GM12878 (cell line): ENCODE measurements around the gene PAM.

ENCODE experiments used
- CTCF ChIP-seq, 3 experiments: IDR thresholded peaks in 2 of 3; conservative IDR thresholded peaks in 1 of 3; 2 replicates each; pipeline ENCODE4 v1.5.1; 2011; ENCODE audit warnings: low read depth in 3 of 3, low read length in 3 of 3, mild to moderate bottlenecking in 3 of 3, control low read depth in 2 of 3, moderate library complexity in 2 of 3, inconsistent platforms in 1 of 3, mixed read lengths in 1 of 3; ENCODE audit not compliant: control insufficient read depth in 2 of 3, insufficient read depth in 1 of 3; ENCODE audit errors: extremely low read depth in 1 of 3
- EP300 ChIP-seq, 2 experiments: fragments of 150-350 bp in 1 of 2; IDR thresholded peaks; 2 replicates each; pipeline ENCODE4 v1.6.1; 2011 to 2012; ENCODE audit warnings: low read depth in 2 of 2, low read length in 2 of 2, borderline replicate concordance in 1 of 2, improper control_type of control experiment in 1 of 2, inconsistent platforms in 1 of 2; ENCODE audit not compliant: control insufficient read depth in 1 of 2
- JUNB ChIP-seq: IDR thresholded peaks from 2 replicates; pipeline ENCODE4 v1.6.1; 2016; ENCODE audit warnings: antibody characterized with exemption, mild to moderate bottlenecking
- JUND ChIP-seq: IDR thresholded peaks from 2 replicates; pipeline ENCODE4 v1.6.1; 2012; ENCODE audit warnings: low read depth, mild to moderate bottlenecking, low read length, improper control_type of control experiment, moderate library complexity
- POLR2A ChIP-seq: IDR thresholded peaks from 2 replicates; pipeline ENCODE4 v1.6.1; 2011; ENCODE audit warnings: low read depth, mild to moderate bottlenecking, low read length
- ZBED1 ChIP-seq: IDR thresholded peaks from 2 replicates; pipeline ENCODE4 v1.6.1; 2016; ENCODE audit warnings: borderline replicate concordance

- TF ChIP-seq JUND = no peak
- TF ChIP-seq EP300 (IDR thresholded peaks at IDR 0.05; ENCODE audit: borderline replicate concordance in 1 of 2, control insufficient read depth in 1 of 2, low read depth in 2 of 2, low read length in 2 of 2) = no peak
- TF ChIP-seq ZBED1 = no peak
- no peak for TF ChIP-seq JUNB
- TF ChIP-seq CTCF (IDR thresholded peaks at IDR 0.05 in 2 of 3, conservative IDR thresholded peaks at IDR 0.05 in 1 of 3; ENCODE audit: control insufficient read depth in 2 of 3, extremely low read depth in 1 of 3, insufficient read depth in 1 of 3, low read depth in 3 of 3, low read length in 3 of 3) = no peak
- no peak for TF ChIP-seq POLR2A
Observed at GRCh38 chr5:102933316-102933715, 178.2 kb downstream of the PAM start.
